ENCODE measurements around the gene CTBP2. TPM values are rescaled to one million over a fixed set of nuclear protein-coding genes. Genes with fewer than 3 reads are reported as not detected.

The CTBP2 gene
- total RNA-seq, 2 donors from 2014 or later, result 106 to 172 TPM

DNA sequence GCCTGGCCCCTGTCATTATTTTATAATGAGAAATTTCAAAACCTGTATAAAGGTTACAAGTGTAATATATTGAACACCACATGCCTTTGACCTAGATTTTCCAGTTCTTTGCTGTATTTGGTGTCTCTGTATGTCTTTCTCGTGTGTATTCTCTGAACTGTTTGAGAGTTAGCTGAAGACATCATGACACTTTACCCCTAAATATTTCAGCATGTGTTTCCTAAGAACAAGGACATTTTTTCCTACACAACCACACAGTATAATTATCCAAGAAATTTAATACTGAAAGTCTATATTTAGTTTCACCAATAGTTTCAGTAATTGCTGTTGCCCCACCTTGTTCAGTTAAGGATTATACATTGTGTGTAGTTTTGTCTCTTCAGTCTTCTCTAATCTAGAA, 203.6 kb downstream of the CTBP2 start:
- no peak overlapping the region for H3K27ac ChIP-seq
- no peak for DNase-seq
- no peaks in the 10 kb centered on the region for H3K4me1 ChIP-seq
- intact Hi-C loops (cut with DNase I), result no loop called here
- H3K27me3 ChIP-seq, result no peaks in the 10 kb centered on the region
- no peak overlapping the region for H3K4me3 ChIP-seq
- no peak overlapping the region for H3K9ac ChIP-seq (ENCODE audit: low read depth in 2 of 2, low read length in 2 of 2)
- TF ChIP-seq, protein P1, sequence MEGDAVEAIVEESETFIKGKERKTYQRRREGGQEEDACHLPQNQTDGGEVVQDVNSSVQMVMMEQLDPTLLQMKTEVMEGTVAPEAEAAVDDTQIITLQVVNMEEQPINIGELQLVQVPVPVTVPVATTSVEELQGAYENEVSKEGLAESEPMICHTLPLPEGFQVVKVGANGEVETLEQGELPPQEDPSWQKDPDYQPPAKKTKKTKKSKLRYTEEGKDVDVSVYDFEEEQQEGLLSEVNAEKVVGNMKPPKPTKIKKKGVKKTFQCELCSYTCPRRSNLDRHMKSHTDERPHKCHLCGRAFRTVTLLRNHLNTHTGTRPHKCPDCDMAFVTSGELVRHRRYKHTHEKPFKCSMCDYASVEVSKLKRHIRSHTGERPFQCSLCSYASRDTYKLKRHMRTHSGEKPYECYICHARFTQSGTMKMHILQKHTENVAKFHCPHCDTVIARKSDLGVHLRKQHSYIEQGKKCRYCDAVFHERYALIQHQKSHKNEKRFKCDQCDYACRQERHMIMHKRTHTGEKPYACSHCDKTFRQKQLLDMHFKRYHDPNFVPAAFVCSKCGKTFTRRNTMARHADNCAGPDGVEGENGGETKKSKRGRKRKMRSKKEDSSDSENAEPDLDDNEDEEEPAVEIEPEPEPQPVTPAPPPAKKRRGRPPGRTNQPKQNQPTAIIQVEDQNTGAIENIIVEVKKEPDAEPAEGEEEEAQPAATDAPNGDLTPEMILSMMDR (IDR thresholded peaks at IDR 0.05), result no peak
- no peaks in the 10 kb centered on the region for H3K9me3 ChIP-seq
- H3K36me3 ChIP-seq, result no peaks in the 10 kb centered on the region

DNA sequence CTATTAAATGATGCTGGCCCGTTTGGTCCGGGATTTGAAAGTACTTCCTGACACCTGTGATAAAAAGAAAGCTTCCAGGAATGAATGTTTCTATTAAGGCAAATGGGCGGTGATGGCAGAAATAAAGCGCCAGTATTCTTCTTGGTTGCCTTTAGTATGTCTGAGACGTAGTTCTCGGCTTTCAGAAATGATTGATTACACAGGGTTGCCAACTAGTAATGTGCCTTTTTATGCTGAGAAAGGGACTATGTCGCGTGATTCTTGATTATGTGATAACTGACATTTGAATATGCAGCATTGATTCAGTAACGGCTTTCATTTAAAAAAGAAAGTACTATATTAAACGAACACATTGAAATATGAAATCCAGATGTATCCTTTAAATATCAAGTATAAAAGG, 204.5 kb downstream of the CTBP2 start:
- H3K36me3 ChIP-seq, result no peaks in the 10 kb centered on the region
- H3K4me3 ChIP-seq, result no peak overlapping the region
- H3K27ac ChIP-seq, result no peak overlapping the region
- TF ChIP-seq, protein P1 (IDR thresholded peaks at IDR 0.05), result no peak
- intact Hi-C loops (cut with DNase I), result no loop called here
- DNase-seq, result no peak
- H3K9ac ChIP-seq (ENCODE audit: low read depth in 2 of 2, low read length in 2 of 2), result no peak overlapping the region
- H3K27me3 ChIP-seq, result no peaks in the 10 kb centered on the region
- no peaks in the 10 kb centered on the region for H3K9me3 ChIP-seq
- H3K4me1 ChIP-seq, result no peaks in the 10 kb centered on the region

DNA sequence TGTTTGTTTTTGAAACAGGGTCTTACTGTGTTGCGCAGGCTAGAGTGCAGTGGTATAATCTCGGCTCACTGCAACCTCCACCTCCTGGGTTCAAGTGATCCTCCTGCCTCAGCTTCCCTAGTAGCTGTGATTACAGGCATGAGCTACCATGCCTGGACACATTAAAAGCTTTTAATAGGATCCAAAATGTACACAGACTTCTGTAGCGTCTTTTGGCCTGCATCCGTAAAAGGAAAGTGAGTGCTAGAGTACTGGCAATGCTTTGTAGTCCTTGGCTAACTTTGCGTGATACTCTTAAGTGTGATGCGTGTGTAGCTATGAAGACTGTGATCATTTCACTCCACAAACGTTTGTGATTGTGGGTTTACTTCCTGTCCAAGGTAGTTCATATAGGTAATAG, 205.1 kb downstream of the CTBP2 start:
- Histone ChIP-seq H3K4me1 (no peaks in the 10 kb centered on the region), H3K9ac (ENCODE audit: low read depth in 2 of 2, low read length in 2 of 2) (no peak overlapping the region), H3K27ac (no peak overlapping the region), H3K9me3 (no peaks in the 10 kb centered on the region), H3K4me3 (no peak overlapping the region), H3K27me3 (no peaks in the 10 kb centered on the region), H3K36me3 (no peaks in the 10 kb centered on the region)
- TF ChIP-seq, protein P1 (IDR thresholded peaks at IDR 0.05), result no peak
- intact Hi-C loops (cut with DNase I), result no loop called here
- DNase-seq, result no peak

DNA sequence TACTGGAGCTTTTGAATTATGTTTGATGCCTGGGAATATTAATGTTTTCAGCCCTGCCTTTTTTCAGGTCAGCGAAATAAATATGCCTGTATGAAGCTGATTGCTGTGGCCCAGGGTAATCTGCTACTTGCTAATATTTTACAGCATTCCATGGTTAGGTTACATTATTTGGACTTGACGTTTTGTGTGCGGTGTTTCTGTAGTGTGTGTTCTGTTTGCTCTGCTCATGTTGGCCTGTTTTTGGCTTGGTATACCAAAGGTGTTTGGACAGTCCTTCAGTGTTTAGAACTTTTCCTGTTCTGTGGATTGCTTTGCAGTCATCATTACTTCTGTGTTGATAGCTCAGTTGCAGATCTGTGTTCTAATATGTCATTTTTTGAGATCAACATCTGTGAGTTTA, 206.9 kb downstream of the CTBP2 start:
- intact Hi-C loops (cut with DNase I), result no loop called here
- no peak overlapping the region for H3K4me3 ChIP-seq
- H3K4me1 ChIP-seq, result no peaks in the 10 kb centered on the region
- no peaks in the 10 kb centered on the region for H3K9me3 ChIP-seq
- H3K27ac ChIP-seq, result no peak overlapping the region
- H3K9ac ChIP-seq (ENCODE audit: low read depth in 2 of 2, low read length in 2 of 2), result no peak overlapping the region
- no peak for DNase-seq
- H3K36me3 ChIP-seq, result no peaks in the 10 kb centered on the region
- H3K27me3 ChIP-seq, result no peaks in the 10 kb centered on the region
- TF ChIP-seq, protein P1 (IDR thresholded peaks at IDR 0.05), result no peak

DNA sequence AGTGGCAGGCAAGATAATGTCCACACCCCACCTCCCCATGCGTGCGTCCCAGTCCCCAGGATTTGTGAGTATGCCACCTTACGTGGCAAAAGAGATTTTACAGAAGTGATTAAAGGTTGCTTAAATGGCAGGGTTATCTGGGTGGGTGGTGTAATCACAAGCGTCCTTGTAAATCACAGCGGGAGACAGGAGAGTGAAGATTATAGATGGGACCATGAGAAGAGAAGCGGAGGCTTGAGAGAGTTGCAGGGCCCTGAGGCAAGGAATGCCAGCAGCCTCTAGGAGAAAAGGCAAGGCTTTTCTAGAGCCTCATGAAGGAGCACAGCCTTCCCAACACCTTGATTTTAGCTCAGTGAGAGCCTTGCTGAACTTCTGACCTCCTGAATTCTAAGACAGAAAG, 208.2 kb downstream of the CTBP2 start:
- no peaks in the 10 kb centered on the region for H3K9me3 ChIP-seq
- no peak overlapping the region for H3K27ac ChIP-seq
- no peaks in the 10 kb centered on the region for H3K4me1 ChIP-seq
- H3K9ac ChIP-seq (ENCODE audit: low read depth in 2 of 2, low read length in 2 of 2), result no peak overlapping the region
- no peaks in the 10 kb centered on the region for H3K27me3 ChIP-seq
- H3K4me3 ChIP-seq, result no peak overlapping the region
- TF ChIP-seq, protein P1 (IDR thresholded peaks at IDR 0.05), result no peak
- H3K36me3 ChIP-seq, result no peaks in the 10 kb centered on the region
- intact Hi-C loops (cut with DNase I), result no loop called here
- no peak for DNase-seq

DNA sequence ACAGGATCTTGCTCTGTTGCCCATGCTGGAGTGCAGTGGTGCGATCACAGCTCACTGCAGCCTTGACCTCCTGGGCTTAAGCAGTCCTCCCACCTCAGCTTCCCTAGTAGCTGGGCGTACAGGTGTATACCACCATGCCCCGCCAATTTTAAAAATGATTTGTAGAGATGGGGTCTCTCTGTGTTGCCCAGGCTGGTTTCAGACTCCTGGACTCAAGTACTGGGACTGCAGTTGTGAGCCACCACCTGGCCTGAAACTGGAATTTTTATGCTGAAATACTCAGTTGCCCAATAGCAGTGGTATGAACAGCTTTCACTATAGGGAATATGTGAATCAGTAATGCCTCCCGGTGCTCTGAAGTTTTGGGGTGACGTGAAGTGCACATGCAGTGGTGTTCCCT, 210.8 kb downstream of the CTBP2 start:
- Histone ChIP-seq H3K9me3 (no peaks in the 10 kb centered on the region), H3K27ac (no peak overlapping the region), H3K4me3 (no peak overlapping the region), H3K4me1 (no peaks in the 10 kb centered on the region), H3K36me3 (no peaks in the 10 kb centered on the region), H3K27me3 (no peaks in the 10 kb centered on the region), H3K9ac (ENCODE audit: low read depth in 2 of 2, low read length in 2 of 2) (no peak overlapping the region)
- no peak for DNase-seq
- TF ChIP-seq, protein P1 (IDR thresholded peaks at IDR 0.05), result no peak
- intact Hi-C loops (cut with DNase I), result no loop called here
